ENCODE data around the gene TIE1.

Gene TIE1

GRCh38 chr1:43338001-43338400 lies 37.2 kb downstream of the TIE1 start:
- Histone ChIP-seq H3K9ac (ENCODE audit: low read length) (no peak overlapping the region), H3K9me3 (ENCODE audit: insufficient read depth, low read length) (no peaks in the 10 kb centered on the region), H2AFZ (ENCODE audit: low read depth, low read length) (no peak overlapping the region), H3K79me2 (ENCODE audit: low read length) (no peaks in the 10 kb centered on the region), H3K4me3 (ENCODE audit: low read length) (no peak overlapping the region), H3K36me3 (replicated peaks; ENCODE audit: low read depth, low read length) (no peaks in the 10 kb centered on the region), H4K20me1 (ENCODE audit: insufficient read depth, low read length) (no peaks in the 10 kb centered on the region), H3K27ac (ENCODE audit: low read length) (no peak overlapping the region), H3K4me1 (ENCODE audit: low read length) (no peaks in the 10 kb centered on the region), H3K27me3 (ENCODE audit: low read depth, low read length) (no peaks in the 10 kb centered on the region), H3K4me2 (ENCODE audit: low read length) (no peak overlapping the region)
- TF ChIP-seq EZH2phosphoT487 (IDR thresholded peaks at IDR 0.05; ENCODE audit: low read depth), result no peak
- TF ChIP-seq CTCF (IDR thresholded peaks at IDR 0.05; ENCODE audit: low read depth, low read length), result no peak

- Histone ChIP-seq H3K4me2 (ENCODE audit: low read length) (no peak overlapping the region), H3K79me2 (ENCODE audit: low read length) (no peaks in the 10 kb centered on the region), H3K4me1 (ENCODE audit: low read length) (no peaks in the 10 kb centered on the region), H3K4me3 (ENCODE audit: low read length) (no peak overlapping the region), H3K9ac (ENCODE audit: low read length) (no peak overlapping the region), H2AFZ (ENCODE audit: low read depth, low read length) (no peak overlapping the region), H3K36me3 (replicated peaks; ENCODE audit: low read depth, low read length) (no peaks in the 10 kb centered on the region), H3K27ac (ENCODE audit: low read length) (no peak overlapping the region), H3K27me3 (ENCODE audit: low read depth, low read length) (no peaks in the 10 kb centered on the region), H3K9me3 (ENCODE audit: insufficient read depth, low read length) (no peaks in the 10 kb centered on the region), H4K20me1 (ENCODE audit: insufficient read depth, low read length) (no peaks in the 10 kb centered on the region)
- TF ChIP-seq EZH2phosphoT487 (IDR thresholded peaks at IDR 0.05; ENCODE audit: low read depth), result no peak
- TF ChIP-seq CTCF (IDR thresholded peaks at IDR 0.05; ENCODE audit: low read depth, low read length), result no peak
These were observed 38.9 kb downstream of the TIE1 start for GRCh38 chr1:43339584-43340232.

GRCh38 chr1:43340559-43340958 lies 39.8 kb downstream of the TIE1 start:
- Histone ChIP-seq H3K9me3 (ENCODE audit: insufficient read depth, low read length) (no peaks in the 10 kb centered on the region), H3K27ac (ENCODE audit: low read length) (no peak overlapping the region), H3K36me3 (replicated peaks; ENCODE audit: low read depth, low read length) (no peaks in the 10 kb centered on the region), H2AFZ (ENCODE audit: low read depth, low read length) (no peak overlapping the region), H3K27me3 (ENCODE audit: low read depth, low read length) (no peaks in the 10 kb centered on the region), H3K9ac (ENCODE audit: low read length) (no peak overlapping the region), H3K4me2 (ENCODE audit: low read length) (no peak overlapping the region), H3K4me1 (ENCODE audit: low read length) (no peaks in the 10 kb centered on the region), H3K79me2 (ENCODE audit: low read length) (no peaks in the 10 kb centered on the region), H3K4me3 (ENCODE audit: low read length) (no peak overlapping the region), H4K20me1 (ENCODE audit: insufficient read depth, low read length) (no peaks in the 10 kb centered on the region)
- TF ChIP-seq CTCF (IDR thresholded peaks at IDR 0.05; ENCODE audit: low read depth, low read length) (no peak), EZH2phosphoT487 (IDR thresholded peaks at IDR 0.05; ENCODE audit: low read depth) (no peak)

- Histone ChIP-seq H3K27ac (ENCODE audit: low read length) (no peak overlapping the region), H3K9ac (ENCODE audit: low read length) (no peak overlapping the region), H3K9me3 (ENCODE audit: insufficient read depth, low read length) (no peaks in the 10 kb centered on the region)
These were observed 43.6 kb downstream of the TIE1 start for GRCh38 chr1:43344267-43344850.

More at GRCh38 chr1:43344267-43344850, 43.6 kb downstream of the TIE1 start:
- H3K4me1 ChIP-seq (ENCODE audit: low read length), result no peaks in the 10 kb centered on the region
- H3K4me3 ChIP-seq (ENCODE audit: low read length), result no peak overlapping the region
- no peaks in the 10 kb centered on the region for H3K36me3 ChIP-seq (replicated peaks; ENCODE audit: low read depth, low read length)
- H3K27me3 ChIP-seq (ENCODE audit: low read depth, low read length), result no peaks in the 10 kb centered on the region
- no peak overlapping the region for H3K4me2 ChIP-seq (ENCODE audit: low read length)
- no peak overlapping the region for H2AFZ ChIP-seq (ENCODE audit: low read depth, low read length)
- H4K20me1 ChIP-seq (ENCODE audit: insufficient read depth, low read length), result no peaks in the 10 kb centered on the region
- no peak for TF ChIP-seq CTCF (IDR thresholded peaks at IDR 0.05; ENCODE audit: low read depth, low read length)
- no peak for TF ChIP-seq EZH2phosphoT487 (IDR thresholded peaks at IDR 0.05; ENCODE audit: low read depth)
- no peaks in the 10 kb centered on the region for H3K79me2 ChIP-seq (ENCODE audit: low read length)

Data from OCI-LY3 (cell line).